ENCODE data around the gene PANK2.
A peak's percentile ranks its signal among the peaks of the same experiment; 100 is the strongest.
"Not testable (repeated sequence)": the region's sequence is repeated elsewhere in the genome, so short reads cannot be mapped to it uniquely, and the experiment has no call there.

Gene PANK2

GRCh38 chr20:3888622-3889488, at the start of gene PANK2:
Gene PANK2 (plus strand): TSS chr20:3889387.
- peak within 1 kb of the TSS; percentile 92 for H3K4me3 ChIP-seq (ENCODE audit: low read depth, low read length)
- DNase-seq (ENCODE audit: low read depth), result peak; percentile 96

- not testable (repeated sequence) for DNase-seq (ENCODE audit: low read depth); H3K4me3 ChIP-seq (ENCODE audit: low read depth, low read length)
These were observed 49.0 kb upstream of the PANK2 start for GRCh38 chr20:3840201-3840600.

GRCh38 chr20:3842348-3842930, 46.7 kb upstream of the PANK2 start:
- no peak overlapping the region for H3K4me3 ChIP-seq (ENCODE audit: low read depth, low read length)
- DNase-seq (ENCODE audit: low read depth), result no peak

- H3K4me3 ChIP-seq (ENCODE audit: low read depth, low read length), result no peak overlapping the region
- DNase-seq (ENCODE audit: low read depth), result peak; percentile 60
These were observed 45.7 kb upstream of the PANK2 start for GRCh38 chr20:3843490-3843889.

- not testable (repeated sequence) for H3K4me3 ChIP-seq (ENCODE audit: low read depth, low read length); DNase-seq (ENCODE audit: low read depth)
These were observed 45.1 kb upstream of the PANK2 start for GRCh38 chr20:3843990-3844619.

- H3K4me3 ChIP-seq (ENCODE audit: low read depth, low read length), result peak overlapping the region; percentile 87
- DNase-seq (ENCODE audit: low read depth), result no peak
These were observed 42.8 kb upstream of the PANK2 start for GRCh38 chr20:3846378-3846739.

DNA sequence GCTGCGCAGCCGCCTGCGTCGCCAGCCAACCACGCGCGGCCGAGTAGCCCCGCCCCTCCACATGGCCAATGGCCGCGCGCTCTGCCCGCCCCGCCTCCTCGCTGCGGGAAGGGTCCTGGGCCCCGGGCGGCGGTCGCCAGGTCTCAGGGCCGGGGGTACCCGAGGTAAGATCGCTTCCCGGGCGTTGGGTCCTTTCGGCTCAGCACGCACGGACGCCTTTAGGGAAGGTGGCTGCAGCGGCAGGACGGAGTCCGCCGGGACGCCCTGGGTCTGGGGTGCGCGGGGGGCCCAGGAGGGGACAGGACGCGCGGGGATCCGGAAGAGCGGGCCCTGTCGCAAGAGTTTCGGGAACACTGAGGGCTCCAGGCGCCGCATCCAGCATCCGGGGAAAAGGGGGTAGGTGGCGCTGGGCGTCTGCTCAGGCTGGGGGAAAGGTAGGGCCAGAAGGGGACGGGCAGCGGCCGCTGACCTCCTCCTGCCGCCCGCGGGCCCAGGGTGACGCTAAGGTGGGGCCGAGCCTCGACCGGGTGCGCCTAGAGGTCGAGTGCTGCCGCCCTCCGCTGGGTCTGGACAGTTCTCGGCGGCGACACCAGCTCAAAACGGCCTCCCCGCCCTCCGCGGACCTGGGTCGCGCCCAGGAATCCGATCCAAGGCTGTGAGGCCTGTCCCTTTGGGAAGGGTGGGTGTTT, 42.3 kb upstream of the PANK2 start, which contains the start of gene MAVS:
Gene MAVS, plus strand, starts transcription at position 95 of the 689 bp plus-strand sequence. CDS start 7,791 bp downstream, outside the sequence.
- DNase-seq (ENCODE audit: low read depth), result peak; percentile 36
- H3K4me3 ChIP-seq (ENCODE audit: low read depth, low read length), result peak within 1 kb of the TSS; percentile 87

DNA sequence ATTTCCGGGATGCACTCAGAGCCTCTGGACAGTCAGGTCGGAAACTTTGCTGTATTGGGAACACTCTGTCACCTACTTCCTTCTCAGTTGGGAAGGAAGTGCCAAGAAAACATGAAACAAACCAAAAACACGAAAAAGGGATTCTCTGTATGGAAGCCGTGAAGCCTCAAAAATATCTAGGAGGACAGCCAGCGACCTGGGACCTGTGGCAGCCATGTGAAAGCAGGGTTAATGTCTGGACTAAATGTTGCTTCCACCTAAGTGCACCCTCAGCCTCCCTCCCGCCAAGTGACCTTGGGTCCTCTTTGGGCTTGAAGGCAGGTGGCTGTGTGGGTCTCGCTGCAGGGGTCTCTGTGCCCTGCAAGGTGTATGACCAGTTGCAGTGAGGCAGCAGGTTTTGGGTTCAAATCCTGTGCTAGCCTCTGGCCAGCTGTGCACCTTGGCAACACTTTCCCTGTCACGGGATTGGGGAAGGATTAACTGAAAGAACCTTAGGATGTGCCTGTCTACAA, 41.7 kb upstream of the PANK2 start:
- H3K4me3 ChIP-seq (ENCODE audit: low read depth, low read length), result peak overlapping the region; percentile 87
- DNase-seq (ENCODE audit: low read depth), result no peak

DNA sequence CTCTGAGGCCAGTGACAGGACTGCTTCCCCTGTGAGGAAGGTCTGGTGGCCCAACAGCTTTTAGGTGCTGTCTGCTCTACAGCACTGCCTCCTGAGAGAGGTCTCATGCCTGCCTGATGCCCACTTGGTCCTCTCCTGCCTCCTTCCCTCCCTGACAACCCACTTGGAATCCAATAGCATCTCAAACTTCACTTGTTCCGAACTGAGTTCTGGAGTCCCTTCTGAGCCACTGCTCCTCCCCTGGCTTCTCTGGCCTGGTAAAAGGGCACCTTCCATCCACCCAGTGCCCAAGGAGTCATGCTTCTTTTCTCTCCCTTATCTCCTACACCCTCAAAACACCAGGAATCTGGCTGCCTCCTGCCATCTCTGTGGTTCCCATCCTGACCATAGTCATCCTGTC, 40.6 kb upstream of the PANK2 start:
- H3K4me3 ChIP-seq (ENCODE audit: low read depth, low read length), result no peak overlapping the region
- no peak for DNase-seq (ENCODE audit: low read depth)

GRCh38 chr20:3854462-3854871, 34.7 kb upstream of the PANK2 start:
- no peak overlapping the region for H3K4me3 ChIP-seq (ENCODE audit: low read depth, low read length)
- no peak for DNase-seq (ENCODE audit: low read depth)

DNA sequence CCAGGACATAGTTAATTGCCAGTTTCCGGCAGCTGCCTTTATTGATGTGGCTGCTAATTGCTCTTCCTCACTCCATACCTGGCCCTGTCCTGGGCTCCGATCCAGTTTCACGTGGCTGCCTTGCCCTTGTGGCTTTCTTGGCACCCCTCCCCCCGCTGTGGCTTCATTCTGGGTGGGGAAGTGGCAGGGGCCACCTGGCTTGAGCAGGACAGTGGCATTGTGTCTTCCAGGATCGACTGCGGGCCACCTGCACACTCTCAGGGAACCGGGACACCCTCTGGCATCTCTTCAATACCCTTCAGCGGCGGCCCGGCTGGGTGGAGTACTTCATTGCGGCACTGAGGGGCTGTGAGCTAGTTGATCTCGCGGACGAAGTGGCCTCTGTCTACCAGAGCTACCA, 31.8 kb upstream of the PANK2 start:
- no peak for DNase-seq (ENCODE audit: low read depth)
- H3K4me3 ChIP-seq (ENCODE audit: low read depth, low read length), result no peak overlapping the region

- no peak overlapping the region for H3K4me3 ChIP-seq (ENCODE audit: low read depth, low read length)
- DNase-seq (ENCODE audit: low read depth), result no peak
These were observed 30.5 kb upstream of the PANK2 start for GRCh38 chr20:3858689-3859088.

- DNase-seq (ENCODE audit: low read depth), result no peak
- H3K4me3 ChIP-seq (ENCODE audit: low read depth, low read length), result no peak overlapping the region
These were observed 28.0 kb upstream of the PANK2 start for GRCh38 chr20:3861191-3861590.

DNA sequence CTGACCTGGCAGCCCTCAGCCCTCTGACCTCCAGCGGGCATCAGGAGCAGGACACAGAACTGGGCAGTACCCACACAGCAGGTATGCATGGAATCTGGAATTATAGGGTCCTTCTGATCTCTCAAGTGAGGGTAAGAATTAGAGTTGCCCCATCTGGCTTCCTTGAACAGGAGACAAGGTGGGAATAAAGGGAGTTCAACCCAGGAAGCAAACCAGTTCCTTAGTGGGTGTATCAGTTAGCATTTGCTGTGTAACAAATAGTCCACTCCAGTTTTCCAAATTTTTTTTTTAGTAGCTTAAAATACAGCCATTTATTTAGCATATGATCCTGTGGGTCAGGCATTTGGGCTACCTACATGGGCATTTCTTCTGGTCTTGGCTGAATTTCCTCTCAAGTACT, 26.9 kb upstream of the PANK2 start:
- DNase-seq (ENCODE audit: low read depth), result no peak
- no peak overlapping the region for H3K4me3 ChIP-seq (ENCODE audit: low read depth, low read length)

- DNase-seq (ENCODE audit: low read depth), result no peak
- H3K4me3 ChIP-seq (ENCODE audit: low read depth, low read length), result no peak overlapping the region
These were observed 25.9 kb upstream of the PANK2 start for GRCh38 chr20:3863317-3863716.

DNA sequence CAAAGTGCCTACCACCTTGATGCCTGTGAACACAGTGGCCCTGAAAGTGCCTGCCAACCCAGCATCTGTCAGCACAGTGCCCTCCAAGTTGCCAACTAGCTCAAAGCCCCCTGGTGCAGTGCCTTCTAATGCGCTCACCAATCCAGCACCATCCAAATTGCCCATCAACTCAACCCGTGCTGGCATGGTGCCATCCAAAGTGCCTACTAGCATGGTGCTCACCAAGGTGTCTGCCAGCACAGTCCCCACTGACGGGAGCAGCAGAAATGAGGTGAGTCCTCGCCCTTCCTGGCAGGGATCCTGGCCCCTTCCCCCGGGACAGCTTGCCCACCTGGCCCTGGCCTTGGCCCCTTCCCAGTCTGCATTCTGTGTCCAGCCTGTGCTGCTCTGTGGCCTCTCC, 24.7 kb upstream of the PANK2 start:
- no peak overlapping the region for H3K4me3 ChIP-seq (ENCODE audit: low read depth, low read length)
- no peak for DNase-seq (ENCODE audit: low read depth)

DNA sequence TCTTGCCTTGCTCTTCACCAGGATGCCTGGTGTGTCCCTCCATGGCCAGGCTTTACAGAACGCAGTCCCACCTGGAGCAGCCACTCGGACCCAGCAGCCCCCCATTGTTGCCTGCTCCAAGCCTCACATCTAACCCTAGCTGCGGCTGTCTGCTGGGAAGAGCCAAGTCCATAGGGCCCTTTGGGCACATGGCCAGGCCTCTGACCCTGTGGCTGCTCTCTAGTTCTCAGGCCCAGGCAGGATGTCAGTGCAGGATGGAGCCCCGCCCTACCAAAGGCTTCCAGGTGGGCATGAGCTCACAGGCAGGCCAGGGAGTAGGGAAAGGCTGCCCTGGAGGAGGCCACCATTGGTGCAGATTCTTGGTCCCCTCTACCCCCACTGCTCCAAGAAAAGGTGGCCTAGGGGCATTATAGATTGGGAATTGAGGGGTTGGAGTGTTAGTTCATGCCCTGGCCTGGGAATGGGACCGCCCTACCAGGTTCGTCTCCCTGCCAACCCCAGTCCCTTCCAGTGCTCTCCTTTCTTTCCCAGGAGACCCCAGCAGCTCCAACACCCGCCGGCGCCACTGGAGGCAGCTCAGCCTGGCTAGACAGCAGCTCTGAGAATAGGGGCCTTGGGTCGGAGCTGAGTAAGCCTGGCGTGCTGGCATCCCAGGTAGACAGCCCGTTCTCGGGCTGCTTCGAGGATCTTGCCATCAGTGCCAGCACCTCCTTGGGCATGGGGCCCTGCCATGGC, 23.9 kb upstream of the PANK2 start:
- no peak for DNase-seq (ENCODE audit: low read depth)
- H3K4me3 ChIP-seq (ENCODE audit: low read depth, low read length), result no peak overlapping the region

GRCh38 chr20:3865887-3866407, 23.2 kb upstream of the PANK2 start:
- no peak overlapping the region for H3K4me3 ChIP-seq (ENCODE audit: low read depth, low read length)
- no peak for DNase-seq (ENCODE audit: low read depth)

- no peak overlapping the region for H3K4me3 ChIP-seq (ENCODE audit: low read depth, low read length)
- DNase-seq (ENCODE audit: low read depth), result no peak
These were observed 22.7 kb upstream of the PANK2 start for GRCh38 chr20:3866464-3866863.
